Activated naive CD4-positive, alpha-beta T cell treated with anti-CD3 and anti-CD28 coated beads, Interleukin-2, amount 50 U/mL, for 72 hours (primary cell): ENCODE results near the gene CYTH2. TPM values are rescaled to one million over a fixed set of nuclear protein-coding genes. Genes with fewer than 3 reads are reported as not detected.

Experiments
- ATAC-seq, 2 donors: fragments of 150-1000 bp; cut with Tn5 transposase; 2 replicates each; pipeline ENCODE4 v1.10.0; 2021; ENCODE audit warnings: mild to moderate bottlenecking in 2 of 2, moderate library complexity in 2 of 2
- DNase-seq, 2 donors: peaks; one replicate each; pipeline ENCODE4 v3.0.0; 2021 to 2022; ENCODE audit warnings: low spot score in 2 of 2
- H3K27ac Mint-ChIP-seq, 2 donors: one replicate each; pipeline ENCODE4 v1.8.0; 2022; ENCODE audit warnings: mild to moderate bottlenecking in 2 of 2, mixed read lengths in 2 of 2
- H3K36me3 Mint-ChIP-seq, 2 donors: one replicate each; pipeline ENCODE4 v1.8.0; 2022; ENCODE audit warnings: mixed read lengths in 2 of 2
- H3K9me3 Mint-ChIP-seq, 2 donors: one replicate each; pipeline ENCODE4 v1.8.0; 2022; ENCODE audit warnings: mixed read lengths in 2 of 2
- total RNA-seq, 2 donors: library from RNA; stranded (reverse); gene quantifications; one replicate each; pipeline ENCODE4 v1.2.3, GENCODE V29; 2022

The CYTH2 gene, protein sequence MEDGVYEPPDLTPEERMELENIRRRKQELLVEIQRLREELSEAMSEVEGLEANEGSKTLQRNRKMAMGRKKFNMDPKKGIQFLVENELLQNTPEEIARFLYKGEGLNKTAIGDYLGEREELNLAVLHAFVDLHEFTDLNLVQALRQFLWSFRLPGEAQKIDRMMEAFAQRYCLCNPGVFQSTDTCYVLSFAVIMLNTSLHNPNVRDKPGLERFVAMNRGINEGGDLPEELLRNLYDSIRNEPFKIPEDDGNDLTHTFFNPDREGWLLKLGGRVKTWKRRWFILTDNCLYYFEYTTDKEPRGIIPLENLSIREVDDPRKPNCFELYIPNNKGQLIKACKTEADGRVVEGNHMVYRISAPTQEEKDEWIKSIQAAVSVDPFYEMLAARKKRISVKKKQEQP
- 10 to 100 TPM; 32.4 to 64.1 TPM for total RNA-seq

DNA sequence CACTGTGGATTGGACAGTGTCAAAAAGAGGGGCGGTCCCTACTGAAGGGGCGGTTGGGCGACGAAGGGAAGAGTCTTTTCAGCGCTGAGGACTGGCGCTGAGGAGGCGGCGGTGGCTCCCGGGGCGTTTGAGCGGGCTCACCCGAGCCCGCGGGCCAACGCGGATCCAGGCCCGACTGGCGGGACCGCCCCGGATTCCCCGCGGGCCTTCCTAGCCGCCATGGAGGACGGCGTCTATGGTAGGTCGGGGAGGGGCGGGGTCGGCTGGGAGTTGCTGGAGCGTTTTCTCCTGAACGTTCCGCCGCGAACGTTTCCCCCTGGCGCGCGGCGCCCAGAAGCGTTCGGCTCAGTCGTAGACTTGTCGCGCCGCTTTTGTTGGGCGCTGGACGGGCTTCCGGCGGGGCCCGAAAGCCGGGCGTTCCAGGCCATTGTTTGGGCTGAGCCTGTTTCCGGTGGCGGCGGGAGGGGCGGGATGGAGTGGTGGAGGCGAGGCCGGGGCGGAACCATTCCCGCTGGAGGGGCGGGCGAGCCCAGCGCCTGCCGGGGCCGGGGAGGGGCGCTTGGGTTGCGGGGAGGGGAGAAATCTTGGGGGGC, at the start of gene CYTH2:
Gene CYTH2 (plus strand): TSS at position 81 of the 593 bp plus-strand sequence. CDS start 139 bp downstream, at position 220.
- H3K27ac Mint-ChIP-seq: peak within 1 kb of the TSS; percentile 86 to 89
- peak; percentile 75 to 80 for DNase-seq
- no peaks in the 10 kb centered on the region for H3K36me3 Mint-ChIP-seq
- peak; percentile 42 to 43 for ATAC-seq
- H3K9me3 Mint-ChIP-seq: no peaks in the 10 kb centered on the region

DNA sequence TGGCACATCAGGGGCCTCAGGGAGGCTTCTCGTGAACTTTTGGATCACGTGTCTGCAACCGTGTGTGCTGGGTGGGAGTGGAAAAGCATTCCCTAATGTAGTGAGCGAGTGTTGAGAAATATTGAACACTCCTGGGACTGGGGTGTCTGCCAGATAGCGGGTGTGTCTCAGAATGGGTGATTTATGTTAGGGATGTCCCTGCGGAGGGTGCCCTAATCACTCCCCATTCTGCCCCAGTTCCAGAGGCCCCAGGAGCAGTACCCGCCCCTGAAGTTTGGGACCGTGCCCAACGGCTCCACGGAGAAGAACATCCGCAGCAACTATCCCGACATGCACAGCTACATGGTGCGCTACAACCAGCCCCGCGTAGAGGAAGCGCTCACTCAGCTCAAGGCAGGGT, 47.6 kb upstream of the CYTH2 start:
- Mint-ChIP-seq H3K9me3 (no peaks in the 10 kb centered on the region), H3K27ac (no peak overlapping the region), H3K36me3 (no peaks in the 10 kb centered on the region)
- ATAC-seq (no peak), DNase-seq (no peak)

DNA sequence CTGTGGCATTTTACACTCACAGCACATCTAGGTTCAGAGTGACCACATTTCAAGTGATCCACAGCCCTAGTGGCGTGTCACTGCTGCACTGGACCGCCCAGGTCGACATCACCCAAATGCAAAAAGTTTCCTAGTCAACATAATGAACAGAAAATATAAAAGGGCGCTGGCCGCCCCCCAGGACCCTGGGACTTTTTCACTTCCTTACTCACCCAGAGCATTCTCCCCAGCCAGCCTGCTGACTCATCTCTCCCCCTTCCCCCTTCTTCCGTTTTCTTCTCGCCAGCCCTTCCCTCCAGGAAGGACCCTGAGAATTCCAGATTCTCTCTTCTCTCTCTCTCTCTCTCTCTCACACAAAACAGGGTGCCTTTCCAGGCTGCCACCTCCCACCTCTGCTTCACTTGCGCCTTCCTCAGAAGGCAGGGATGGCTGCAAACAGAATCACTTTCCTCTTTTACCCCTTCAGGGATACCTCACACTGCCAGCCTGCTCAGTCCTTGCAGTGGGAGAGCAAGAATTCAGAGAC, 44.4 kb upstream of the CYTH2 start:
- Mint-ChIP-seq H3K36me3 (no peaks in the 10 kb centered on the region), H3K9me3 (no peaks in the 10 kb centered on the region), H3K27ac (no peak overlapping the region)
- ATAC-seq (peak in 1 of 2 donors; percentile 52), DNase-seq (no peak)

DNA sequence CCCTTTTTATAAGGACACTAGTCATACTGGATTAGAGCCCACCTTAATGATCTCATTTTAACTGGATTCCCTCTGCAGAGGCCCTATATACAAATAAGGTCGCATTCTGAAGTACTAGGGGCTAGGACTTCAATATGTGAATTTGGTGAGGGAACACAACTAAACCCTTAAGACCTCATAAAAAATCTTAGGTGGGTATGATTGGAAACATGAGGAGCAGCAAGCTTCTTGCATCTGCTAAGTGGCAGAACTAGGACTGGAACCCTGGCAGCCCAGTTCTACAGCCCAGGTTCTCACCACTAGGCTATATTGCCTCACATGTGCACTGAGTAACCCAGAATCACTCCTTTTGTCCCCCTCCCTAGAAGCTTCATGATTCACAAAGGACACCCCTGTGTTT, 40.5 kb upstream of the CYTH2 start:
- Mint-ChIP-seq H3K27ac (no peak overlapping the region), H3K9me3 (no peaks in the 10 kb centered on the region), H3K36me3 (no peaks in the 10 kb centered on the region)
- ATAC-seq (no peak), DNase-seq (no peak)

DNA sequence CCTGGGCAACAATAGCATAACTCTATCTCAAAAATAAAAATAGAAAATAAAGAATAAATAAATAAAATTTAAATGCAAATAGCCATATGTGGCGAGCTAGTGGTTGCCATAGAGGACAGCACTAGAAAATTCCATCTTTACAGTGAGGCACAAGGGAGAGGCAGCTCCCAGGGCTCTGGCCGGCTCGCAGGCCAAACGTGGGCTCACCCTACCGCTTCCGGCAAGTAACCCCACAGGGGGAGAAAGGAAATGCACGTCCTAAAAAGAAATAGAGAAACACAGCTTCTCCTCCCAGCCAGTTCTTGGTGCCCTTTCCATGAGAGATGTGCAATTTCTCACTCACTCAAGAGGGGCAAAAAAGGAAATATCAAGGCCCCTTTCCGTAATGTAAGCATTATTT, 35.8 kb upstream of the CYTH2 start:
- Mint-ChIP-seq H3K27ac (no peak overlapping the region), H3K36me3 (no peaks in the 10 kb centered on the region), H3K9me3 (no peaks in the 10 kb centered on the region)
- ATAC-seq: no peak
- no peak for DNase-seq

DNA sequence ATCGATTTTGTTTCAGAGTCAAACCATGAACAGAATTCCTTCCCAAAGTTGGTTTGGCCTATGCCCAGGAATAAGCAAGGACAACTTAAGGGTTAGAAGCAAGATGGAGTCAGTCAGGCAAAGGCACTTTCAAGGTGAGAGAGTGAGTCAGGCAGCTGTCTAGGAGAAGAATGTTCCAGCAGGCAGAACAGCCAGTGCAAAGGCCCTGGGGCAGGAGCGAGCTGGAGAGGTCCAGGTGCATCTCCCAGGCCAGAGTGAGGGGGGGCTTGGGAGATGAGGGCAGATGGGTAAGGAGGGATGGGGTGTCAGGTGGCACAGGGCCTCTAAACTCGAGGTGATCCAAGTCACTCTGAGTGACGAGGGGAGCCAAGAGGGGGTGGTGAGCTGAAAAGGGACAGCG, 32.6 kb upstream of the CYTH2 start:
- ATAC-seq: no peak
- Mint-ChIP-seq H3K36me3 (peaks cover 0 to 1% of the 10 kb centered on the region in 2 donors), H3K9me3 (no peaks in the 10 kb centered on the region), H3K27ac (no peak overlapping the region)
- DNase-seq: no peak

DNA sequence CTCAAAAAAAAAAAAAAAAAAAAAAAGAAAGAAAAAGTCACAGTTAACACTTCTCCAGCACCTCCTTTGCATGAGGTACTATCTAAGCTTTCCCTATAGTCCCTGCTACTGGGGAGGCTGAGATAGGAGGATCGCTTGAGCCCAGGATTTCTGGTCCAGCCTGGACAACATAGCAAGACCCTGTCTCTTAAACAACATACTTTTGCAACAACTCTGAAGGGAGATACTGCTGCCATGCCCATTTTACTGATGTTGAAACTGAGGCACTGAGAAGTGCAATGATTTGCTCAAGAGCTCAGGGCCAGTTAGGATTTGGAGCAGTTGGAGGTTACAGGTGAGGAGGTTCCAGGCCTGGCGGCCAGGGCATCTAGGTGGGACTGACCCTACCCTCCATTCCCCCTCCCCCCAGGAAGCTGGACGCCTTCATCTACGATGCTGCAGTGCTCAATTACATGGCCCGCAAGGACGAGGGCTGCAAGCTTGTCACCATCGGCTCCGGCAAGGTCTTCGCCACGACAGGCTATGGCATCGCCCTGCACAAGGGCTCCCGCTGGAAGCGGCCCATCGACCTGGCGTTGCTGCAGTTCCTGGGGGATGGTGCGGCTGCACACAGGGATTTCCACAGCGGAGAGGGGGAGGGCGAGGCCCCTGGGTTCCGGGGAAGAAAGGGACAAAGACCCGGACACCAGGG, 27.7 kb upstream of the CYTH2 start:
- Mint-ChIP-seq H3K9me3 (no peaks in the 10 kb centered on the region), H3K36me3 (peaks cover 10 to 16% of the 10 kb centered on the region in 2 donors), H3K27ac (no peak overlapping the region)
- ATAC-seq: no peak
- no peak for DNase-seq

DNA sequence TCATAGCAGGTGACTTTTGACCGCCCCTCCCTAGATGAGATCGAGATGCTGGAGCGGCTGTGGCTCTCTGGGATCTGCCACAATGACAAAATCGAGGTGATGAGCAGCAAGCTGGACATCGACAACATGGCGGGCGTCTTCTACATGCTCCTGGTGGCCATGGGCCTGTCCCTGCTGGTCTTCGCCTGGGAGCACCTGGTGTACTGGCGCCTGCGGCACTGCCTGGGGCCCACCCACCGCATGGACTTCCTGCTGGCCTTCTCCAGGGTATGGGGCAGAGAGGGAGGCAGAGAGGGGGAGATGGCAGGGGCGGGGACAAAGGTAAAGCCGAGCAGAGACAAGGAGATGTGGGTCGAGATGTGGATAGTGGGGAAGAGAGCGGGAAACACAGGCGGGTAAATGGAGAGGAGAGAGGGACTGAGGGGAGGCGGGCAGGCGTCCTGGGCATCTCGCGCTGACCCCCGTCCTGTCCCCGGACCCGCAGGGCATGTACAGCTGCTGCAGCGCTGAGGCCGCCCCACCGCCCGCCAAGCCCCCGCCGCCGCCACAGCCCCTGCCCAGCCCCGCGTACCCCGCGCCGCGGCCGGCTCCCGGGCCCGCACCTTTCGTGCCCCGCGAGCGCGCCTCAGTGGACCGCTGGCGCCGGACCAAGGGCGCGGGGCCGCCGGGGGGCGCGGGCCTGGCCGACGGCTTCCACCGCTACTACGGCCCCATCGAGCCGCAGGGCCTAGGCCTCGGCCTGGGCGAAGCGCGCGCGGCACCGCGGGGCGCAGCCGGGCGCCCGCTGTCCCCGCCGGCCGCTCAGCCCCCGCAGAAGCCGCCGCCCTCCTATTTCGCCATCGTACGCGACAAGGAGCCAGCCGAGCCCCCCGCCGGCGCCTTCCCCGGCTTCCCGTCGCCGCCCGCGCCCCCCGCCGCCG, 26.8 kb upstream of the CYTH2 start:
- ATAC-seq (no peak), DNase-seq (no peak)
- Mint-ChIP-seq H3K27ac (no peak overlapping the region), H3K36me3 (peaks cover 11 to 16% of the 10 kb centered on the region in 2 donors), H3K9me3 (no peaks in the 10 kb centered on the region)

DNA sequence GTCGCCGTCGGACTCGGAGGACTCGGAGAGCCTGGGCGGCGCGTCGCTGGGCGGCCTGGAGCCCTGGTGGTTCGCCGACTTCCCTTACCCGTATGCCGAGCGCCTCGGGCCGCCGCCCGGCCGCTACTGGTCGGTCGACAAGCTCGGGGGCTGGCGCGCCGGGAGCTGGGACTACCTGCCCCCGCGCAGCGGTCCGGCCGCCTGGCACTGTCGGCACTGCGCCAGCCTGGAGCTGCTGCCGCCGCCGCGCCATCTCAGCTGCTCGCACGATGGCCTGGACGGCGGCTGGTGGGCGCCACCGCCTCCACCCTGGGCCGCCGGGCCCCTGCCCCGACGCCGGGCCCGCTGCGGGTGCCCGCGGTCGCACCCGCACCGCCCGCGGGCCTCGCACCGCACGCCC, 25.9 kb upstream of the CYTH2 start:
- Mint-ChIP-seq H3K27ac (no peak overlapping the region), H3K36me3 (peaks cover 16 to 25% of the 10 kb centered on the region in 2 donors), H3K9me3 (no peaks in the 10 kb centered on the region)
- ATAC-seq (no peak), DNase-seq (peak in 1 of 2 donors; percentile 29)

DNA sequence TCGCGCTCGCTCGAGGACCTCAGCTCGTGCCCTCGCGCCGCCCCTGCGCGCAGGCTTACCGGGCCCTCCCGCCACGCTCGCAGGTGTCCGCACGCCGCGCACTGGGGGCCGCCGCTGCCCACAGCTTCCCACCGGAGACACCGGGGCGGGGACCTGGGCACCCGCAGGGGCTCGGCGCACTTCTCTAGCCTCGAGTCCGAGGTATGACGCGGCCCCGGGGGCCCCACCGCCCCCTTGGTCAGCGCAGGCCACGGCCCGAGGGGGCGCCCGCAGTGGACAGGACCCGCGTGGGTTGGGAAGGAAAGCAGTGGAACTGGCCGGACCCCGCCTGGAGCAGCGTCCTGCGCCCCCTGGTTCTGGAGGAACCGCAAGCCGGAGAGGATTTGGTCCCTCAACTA, 25.4 kb upstream of the CYTH2 start:
- Mint-ChIP-seq H3K36me3 (peaks cover 21 to 30% of the 10 kb centered on the region in 2 donors), H3K9me3 (no peaks in the 10 kb centered on the region), H3K27ac (no peak overlapping the region)
- DNase-seq (no peak), ATAC-seq (no peak)

DNA sequence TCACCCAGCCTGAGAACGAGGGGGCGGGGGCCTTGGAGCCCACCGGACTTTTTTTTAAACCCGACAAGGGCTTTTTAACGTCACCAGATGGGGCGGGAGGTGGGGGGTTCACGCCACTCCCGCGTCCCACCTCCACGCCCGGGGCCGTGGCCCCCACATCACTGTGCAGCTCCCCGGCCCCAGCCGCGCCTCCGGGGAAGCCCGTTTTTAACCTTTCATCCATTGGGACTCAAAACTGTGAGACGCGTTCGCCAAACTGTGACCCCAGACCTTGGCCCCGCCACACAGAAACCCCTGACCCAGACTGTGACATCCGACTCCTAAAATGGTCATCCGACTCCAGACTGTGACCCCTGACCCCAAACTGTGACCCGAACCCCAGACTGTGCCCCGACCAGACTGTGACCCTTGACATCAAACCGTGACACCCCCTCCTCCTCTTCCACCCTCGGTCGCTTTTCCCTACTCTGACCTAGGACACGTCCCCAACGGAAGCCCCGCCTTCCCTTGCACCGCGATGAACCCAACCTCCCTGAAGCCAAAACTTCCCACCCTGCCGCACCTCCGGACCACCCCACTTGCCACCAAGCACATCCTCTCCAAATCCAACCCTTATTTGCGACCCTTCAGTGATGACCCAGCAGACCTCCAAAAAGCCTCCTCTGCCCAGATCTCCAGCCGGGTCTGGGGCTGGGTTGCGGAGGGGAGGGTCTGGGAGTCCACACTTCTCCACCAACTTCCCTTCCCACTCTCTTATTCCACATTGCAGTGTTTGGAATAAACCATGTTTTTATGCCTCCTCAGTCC, 24.8 kb upstream of the CYTH2 start:
- no peak for DNase-seq
- Mint-ChIP-seq H3K9me3 (no peaks in the 10 kb centered on the region), H3K36me3 (peaks cover 23 to 36% of the 10 kb centered on the region in 2 donors), H3K27ac (peak overlapping the region; percentile 57 to 93)
- no peak for ATAC-seq

DNA sequence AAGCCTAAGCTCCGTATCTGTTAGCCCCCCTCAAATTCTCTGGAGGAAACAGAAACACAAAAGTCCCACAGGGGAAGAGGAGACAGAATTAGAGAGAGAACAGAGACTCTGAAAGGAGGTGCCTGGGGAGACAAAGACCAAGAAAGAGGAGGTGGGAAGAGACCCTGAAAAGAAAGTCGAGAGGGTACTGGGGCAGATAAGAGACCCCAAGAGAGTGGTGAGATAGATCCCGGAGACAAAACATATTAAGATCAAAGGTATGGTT, 24.3 kb upstream of the CYTH2 start:
- peak overlapping the region; percentile 57 to 93 for H3K27ac Mint-ChIP-seq
- no peaks in the 10 kb centered on the region for H3K9me3 Mint-ChIP-seq
- peaks cover 23 to 39% of the 10 kb centered on the region in 2 donors for H3K36me3 Mint-ChIP-seq
- DNase-seq (no peak), ATAC-seq (no peak)

DNA sequence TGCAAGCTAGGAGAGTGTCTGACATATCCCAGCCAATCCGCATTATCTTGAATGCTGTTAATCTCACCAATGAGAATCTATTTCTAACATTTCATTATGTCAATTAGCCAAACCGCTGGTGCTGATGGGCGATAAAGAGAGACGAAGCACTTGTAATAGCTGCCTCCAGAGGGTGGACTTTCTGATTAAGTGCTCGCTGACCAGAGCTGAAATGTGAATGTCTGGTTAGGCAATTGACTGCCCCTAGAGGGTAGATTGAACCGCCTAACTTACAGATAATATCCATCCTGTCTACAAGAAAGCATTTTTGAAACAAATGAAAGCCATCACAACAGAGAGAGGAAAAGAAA, 23.9 kb upstream of the CYTH2 start:
- Mint-ChIP-seq H3K36me3 (peaks cover 23 to 39% of the 10 kb centered on the region in 2 donors), H3K9me3 (no peaks in the 10 kb centered on the region), H3K27ac (peak overlapping the region; percentile 90 to 93)
- DNase-seq (no peak), ATAC-seq (peak; percentile 12 to 42)

DNA sequence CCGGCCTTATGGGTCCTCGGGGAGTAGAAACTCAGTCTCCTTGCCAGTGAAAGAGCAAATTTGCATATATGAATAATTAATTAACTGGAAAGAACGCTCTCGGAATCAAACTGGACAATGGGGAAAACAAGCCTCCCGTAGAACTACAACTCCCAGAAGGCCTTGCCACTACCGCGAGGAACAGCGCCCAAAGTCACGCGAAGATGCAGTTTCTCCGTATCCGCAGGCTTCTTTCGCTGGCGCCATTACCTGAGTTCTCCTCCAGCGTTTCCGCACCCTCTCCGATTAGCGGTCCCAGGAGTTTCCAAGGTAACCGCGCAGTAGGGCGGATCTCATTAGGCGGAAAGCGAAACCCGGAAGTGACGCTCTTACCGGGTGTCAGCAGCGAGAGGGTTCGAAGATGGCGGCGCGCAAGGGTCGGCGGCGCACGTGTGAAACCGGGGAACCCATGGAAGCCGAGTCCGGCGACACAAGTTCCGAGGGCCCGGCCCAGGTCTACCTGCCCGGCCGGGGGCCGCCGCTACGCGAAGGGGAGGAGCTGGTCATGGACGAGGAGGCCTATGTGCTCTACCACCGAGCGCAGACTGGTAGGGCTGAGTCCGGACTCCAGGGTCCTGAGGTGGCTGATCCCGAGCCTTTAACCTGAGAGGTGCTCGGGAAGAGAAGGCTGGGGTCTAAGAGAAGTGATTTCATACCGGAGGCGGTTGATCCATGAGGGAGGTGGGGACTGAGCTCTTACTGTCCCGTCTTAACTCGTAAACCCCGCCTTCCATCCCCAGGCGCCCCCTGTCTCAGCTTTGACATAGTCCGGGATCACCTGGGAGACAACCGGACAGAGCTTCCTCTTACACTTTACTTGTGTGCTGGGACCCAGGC, 23.3 kb upstream of the CYTH2 start, which contains the start of gene GRWD1:
Gene GRWD1 (plus strand): TSS at position 378 of the 876 bp plus-strand sequence. CDS start 23 bp downstream, at position 401.
- ATAC-seq (peak; percentile 96 to 98), DNase-seq (peak; percentile 87 to 96)
- H3K27ac Mint-ChIP-seq: peak within 1 kb of the TSS; percentile 90 to 93
- H3K36me3 Mint-ChIP-seq: peaks cover 23 to 39% of the 10 kb centered on the region in 2 donors
- H3K9me3 Mint-ChIP-seq: no peaks in the 10 kb centered on the region

DNA sequence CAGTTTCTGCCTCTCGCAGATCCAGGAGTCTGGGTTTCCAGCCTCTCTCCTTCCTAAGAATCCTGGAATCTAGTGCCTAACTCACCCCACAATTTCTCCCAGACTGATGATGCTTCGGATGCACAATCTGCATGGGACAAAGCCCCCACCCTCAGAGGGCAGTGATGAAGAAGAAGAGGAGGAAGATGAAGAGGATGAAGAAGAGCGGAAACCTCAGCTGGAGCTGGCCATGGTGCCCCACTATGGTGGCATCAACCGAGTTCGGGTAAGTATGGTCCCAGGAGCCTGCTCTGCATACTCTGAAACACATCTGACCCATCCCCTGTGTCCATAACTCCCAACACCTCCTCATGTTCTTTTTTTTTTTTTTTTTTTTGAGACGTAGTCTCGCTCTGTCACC, 22.6 kb upstream of the CYTH2 start:
- peak overlapping the region; percentile 90 to 93 for H3K27ac Mint-ChIP-seq

More for the DNA sequence above, 22.6 kb upstream of the CYTH2 start:
- no peak for ATAC-seq
- Mint-ChIP-seq H3K9me3 (no peaks in the 10 kb centered on the region), H3K36me3 (peaks cover 23 to 37% of the 10 kb centered on the region in 2 donors)
- DNase-seq: no peak
